ENCODE measurements around the gene SHROOM1.

DNA sequence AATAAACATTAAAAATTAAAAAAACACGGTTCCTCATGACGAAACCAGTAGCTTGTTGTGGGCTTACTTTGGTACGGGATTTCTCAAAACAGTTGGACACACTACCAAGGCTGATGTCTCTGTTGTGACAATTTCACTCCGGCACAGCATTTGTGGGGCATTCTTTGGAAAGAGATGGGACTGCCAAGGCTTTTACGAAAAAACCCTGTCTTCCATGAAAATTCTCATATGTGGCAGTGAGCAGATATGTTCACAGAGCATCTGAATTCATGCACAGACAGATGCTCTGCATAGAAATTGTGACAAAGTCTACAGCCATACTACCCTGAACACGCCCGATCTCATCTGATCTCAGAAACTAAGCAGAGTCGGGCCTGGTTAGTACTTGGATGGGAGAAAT, 17.8 kb upstream of the SHROOM1 start:
- TF ChIP-seq, protein P1, sequence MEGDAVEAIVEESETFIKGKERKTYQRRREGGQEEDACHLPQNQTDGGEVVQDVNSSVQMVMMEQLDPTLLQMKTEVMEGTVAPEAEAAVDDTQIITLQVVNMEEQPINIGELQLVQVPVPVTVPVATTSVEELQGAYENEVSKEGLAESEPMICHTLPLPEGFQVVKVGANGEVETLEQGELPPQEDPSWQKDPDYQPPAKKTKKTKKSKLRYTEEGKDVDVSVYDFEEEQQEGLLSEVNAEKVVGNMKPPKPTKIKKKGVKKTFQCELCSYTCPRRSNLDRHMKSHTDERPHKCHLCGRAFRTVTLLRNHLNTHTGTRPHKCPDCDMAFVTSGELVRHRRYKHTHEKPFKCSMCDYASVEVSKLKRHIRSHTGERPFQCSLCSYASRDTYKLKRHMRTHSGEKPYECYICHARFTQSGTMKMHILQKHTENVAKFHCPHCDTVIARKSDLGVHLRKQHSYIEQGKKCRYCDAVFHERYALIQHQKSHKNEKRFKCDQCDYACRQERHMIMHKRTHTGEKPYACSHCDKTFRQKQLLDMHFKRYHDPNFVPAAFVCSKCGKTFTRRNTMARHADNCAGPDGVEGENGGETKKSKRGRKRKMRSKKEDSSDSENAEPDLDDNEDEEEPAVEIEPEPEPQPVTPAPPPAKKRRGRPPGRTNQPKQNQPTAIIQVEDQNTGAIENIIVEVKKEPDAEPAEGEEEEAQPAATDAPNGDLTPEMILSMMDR (conservative IDR thresholded peaks at IDR 0.05; ENCODE audit: low read length), result no peak
- no peak for TF ChIP-seq EZH2phosphoT487 (IDR thresholded peaks at IDR 0.05; ENCODE audit: borderline replicate concordance, low read depth, low read length)
